Transverse colon (tissue), 4 donors: Measurements from ENCODE around the gene NCAN. TPM values are rescaled to one million over a fixed set of nuclear protein-coding genes. Genes with fewer than 3 reads are reported as not detected.
A peak's percentile ranks its signal among the peaks of the same experiment; 100 is the strongest.

Source experiments
- DNase-seq: peaks from one replicate; pipeline ENCODE4 v3.0.0-alpha.2; 2019
- H3K27ac ChIP-seq, 4 donors: fragments of 200-600 bp; sonication (generic); 2 replicates each; pipeline ENCODE4 v1.5.1; 2016 to 2018; ENCODE audit warnings: inconsistent platforms in 4 of 4
- H3K27me3 ChIP-seq: fragments of 200-600 bp; sonication (generic); 2 replicates; pipeline ENCODE4 v1.5.1; 2017; ENCODE audit warnings: inconsistent platforms
- H3K36me3 ChIP-seq, 4 donors: fragments of 200-600 bp; sonication (generic); 2 replicates each; pipeline ENCODE4 v1.5.1; 2017 to 2019; ENCODE audit warnings: inconsistent platforms in 4 of 4
- H3K4me1 ChIP-seq, 4 donors: fragments of 200-600 bp; sonication (generic); 2 replicates each; pipeline ENCODE4 v1.5.1; 2017 to 2020; ENCODE audit warnings: inconsistent platforms in 4 of 4
- H3K4me3 ChIP-seq, 4 donors: fragments of 200-600 bp; sonication (generic); 1 replicate in 1 of 4; 2 replicates in 3 of 4; pipeline versions ENCODE4 v1.5.1 to v1.6.1; 2017 to 2019; ENCODE audit warnings: inconsistent platforms in 4 of 4
- H3K9me3 ChIP-seq, 2 donors: fragments of 200-600 bp; sonication (generic); 2 replicates each; pipeline ENCODE4 v1.5.1; 2017 to 2019; ENCODE audit warnings: inconsistent platforms in 2 of 2
- CTCF ChIP-seq, 5 experiments: fragments of 200-600 bp in 3 of 5; fragments of 450-650 bp in 2 of 5; sonication (generic) in 3 of 5; IDR thresholded peaks; 1 replicate in 2 of 5; 2 replicates in 3 of 5; pipeline ENCODE4 v1.5.1; 2016 to 2017; ENCODE audit warnings: antibody characterized with exemption in 5 of 5, inconsistent platforms in 3 of 5, mild to moderate bottlenecking in 2 of 5, moderate library complexity in 1 of 5
- EP300 ChIP-seq: sonication (generic); formaldehyde crosslinking; IDR thresholded peaks from one replicate; pipeline ENCODE4 v1.6.1; 2017; ENCODE audit warnings: antibody characterized with exemption, low read depth
- POLR2A ChIP-seq: fragments of 450-650 bp; IDR thresholded peaks from one replicate; pipeline ENCODE4 v1.6.1; 2016; ENCODE audit warnings: antibody characterized with exemption, mild to moderate bottlenecking, moderate library complexity
- POLR2AphosphoS5 ChIP-seq, 3 donors: sonication (generic); formaldehyde crosslinking; IDR thresholded peaks; one replicate each; pipeline ENCODE4 v1.6.1; 2016; ENCODE audit warnings: antibody characterized with exemption in 3 of 3
- WGBS, 2 donors: methylation state at CpG; one replicate each; pipeline ENCODE4 v1.1.5; 2018; ENCODE audit warnings: low coverage in 1 of 2; 5-methylcytosine and 5-hydroxymethylcytosine counted together
- in situ Hi-C, 4 donors: fragments of 200-750 bp; cut with MboI; loops; one replicate each; pipeline versions ENCODE4 v1.15.0 to v1.15.1; 2017; ENCODE audit warnings: low sequenced_read_pairs in 3 of 4, low pct_ligation_motif_present in 1 of 4, low pct_unique_long_range_greater_than_20kb in 1 of 4
- intact Hi-C: fragments of 100-400 bp; cut with DNase I; formaldehyde crosslinking; loops from one replicate; pipeline ENCODE4 v1.15.1; 2023; ENCODE audit warnings: low total_unique reads
- total RNA-seq, 4 donors: library from RNA; depleted of rRNA; stranded (reverse); fragments of >200 nt; gene quantifications; one replicate each; pipeline ENCODE4 v1.1.0, GENCODE V29; 2016

Gene NCAN
- total RNA-seq, 4 donors from 2014 or later = 0.16 TPM; not detected in 3

DNA sequence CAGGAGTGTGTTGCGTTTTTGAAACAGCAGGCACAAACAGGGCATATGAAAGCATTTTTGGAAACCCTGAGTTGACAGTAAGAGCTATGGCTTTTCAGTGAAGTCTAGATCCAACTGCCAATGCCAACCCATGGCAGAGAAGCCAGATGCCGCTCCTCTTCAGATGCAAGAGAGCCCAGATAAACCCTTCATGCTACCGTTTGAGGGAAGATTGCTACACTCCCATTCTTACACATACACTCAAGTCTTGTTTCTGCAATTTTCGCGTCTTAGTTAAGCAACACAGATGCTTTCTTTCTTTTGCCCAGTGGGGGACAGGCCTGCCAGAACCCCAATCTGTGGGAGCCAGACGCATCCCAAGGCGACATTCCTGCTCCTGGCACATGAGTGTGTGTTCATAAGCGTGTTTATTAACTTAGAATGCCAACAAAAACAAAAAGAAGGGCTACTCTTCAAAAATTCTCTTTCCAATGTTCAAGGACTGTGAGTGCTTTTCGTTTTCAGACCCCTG lies 30.2 kb upstream of the NCAN start:
- H3K36me3 ChIP-seq = peaks cover 0 to 21% (median 5%) of the 10 kb centered on the region in 4 donors
- no peak overlapping the region for H3K4me3 ChIP-seq
- H3K27ac ChIP-seq = no peak overlapping the region
- no peak for DNase-seq
- WGBS, 2 donors = 93 to 96% methylated on average over 7 to 9 of the region's 9 CpGs
- intact Hi-C loops (no loop called here), in situ Hi-C loops (loop anchor here in 1 of 4 donors (25.0 kb wide), 1 partner anchor 306 kb away; no protein-coding TSS in a partner anchor)
- H3K27me3 ChIP-seq = no peaks in the 10 kb centered on the region
- no peaks in the 10 kb centered on the region for H3K9me3 ChIP-seq
- H3K4me1 ChIP-seq = no peaks in the 10 kb centered on the region
- no peak for TF ChIP-seq POLR2AphosphoS5 (IDR thresholded peaks at IDR 0.05)
- no peak for TF ChIP-seq EP300
- TF ChIP-seq POLR2A = no peak

DNA sequence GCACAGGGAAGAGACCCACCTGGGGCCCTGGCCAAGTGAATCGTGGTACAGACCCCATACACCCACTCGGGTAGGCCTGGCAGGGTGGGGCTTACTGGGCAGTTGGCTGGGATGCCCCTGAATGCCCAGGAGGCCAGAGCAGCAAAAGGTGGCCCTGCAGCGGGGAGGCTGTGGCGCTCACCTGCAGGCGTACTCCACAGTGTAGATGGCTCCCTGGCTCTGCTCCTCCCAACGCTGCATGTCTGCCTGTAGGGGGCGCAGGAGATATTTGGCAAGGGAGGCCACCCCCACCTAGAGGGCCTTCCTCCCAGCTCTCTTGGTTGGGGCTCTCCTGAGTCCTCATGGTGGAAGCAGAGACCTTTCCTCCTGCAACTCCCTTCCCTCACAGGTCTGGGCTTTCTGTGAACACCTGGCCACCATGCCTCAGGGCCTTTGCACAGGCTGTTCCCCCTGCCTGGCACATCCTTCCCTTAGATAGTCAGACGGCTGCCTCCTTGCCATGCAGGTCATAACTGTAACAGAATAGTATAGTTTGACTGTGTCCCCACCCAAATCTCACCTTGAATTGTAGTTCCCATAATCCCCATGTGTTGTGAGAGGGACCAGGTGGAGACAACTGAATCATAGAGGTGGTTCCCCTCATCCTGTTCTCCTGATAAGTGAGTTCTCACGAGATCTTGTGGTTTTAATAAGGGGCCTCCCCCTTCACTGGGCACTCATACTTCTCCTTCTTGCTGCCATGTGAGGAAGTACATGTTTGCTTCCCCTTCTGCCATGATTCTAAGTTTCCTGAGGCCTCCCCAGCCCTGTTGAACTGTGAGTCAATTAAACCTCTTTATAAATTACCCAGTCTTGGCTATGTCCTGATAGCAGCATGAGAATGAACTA lies 25.7 kb upstream of the NCAN start:
- Histone ChIP-seq H3K27me3 (no peaks in the 10 kb centered on the region), H3K4me3 (no peak overlapping the region), H3K36me3 (peaks cover 0 to 12% (median 2%) of the 10 kb centered on the region in 4 donors), H3K9me3 (no peaks in the 10 kb centered on the region), H3K4me1 (peaks cover 0 to 19% (median 17%) of the 10 kb centered on the region in 4 donors), H3K27ac (no peak overlapping the region)
- in situ Hi-C loops = loop anchor here in 1 of 4 donors (25.0 kb wide), 1 partner anchor 301 kb away; no protein-coding TSS in a partner anchor
- no peak for TF ChIP-seq POLR2AphosphoS5 (IDR thresholded peaks at IDR 0.05)
- TF ChIP-seq CTCF (IDR thresholded peaks at IDR 0.05) = peak; percentile 50 to 66 (median 62)
- no peak for TF ChIP-seq EP300
- intact Hi-C loops = no loop called here
- 66% methylated on average over 4 of the region's 9 CpGs; no CpG with 5 or more reads in 1 of the 2 donors for WGBS, 2 donors
- DNase-seq = peak; percentile 57

DNA sequence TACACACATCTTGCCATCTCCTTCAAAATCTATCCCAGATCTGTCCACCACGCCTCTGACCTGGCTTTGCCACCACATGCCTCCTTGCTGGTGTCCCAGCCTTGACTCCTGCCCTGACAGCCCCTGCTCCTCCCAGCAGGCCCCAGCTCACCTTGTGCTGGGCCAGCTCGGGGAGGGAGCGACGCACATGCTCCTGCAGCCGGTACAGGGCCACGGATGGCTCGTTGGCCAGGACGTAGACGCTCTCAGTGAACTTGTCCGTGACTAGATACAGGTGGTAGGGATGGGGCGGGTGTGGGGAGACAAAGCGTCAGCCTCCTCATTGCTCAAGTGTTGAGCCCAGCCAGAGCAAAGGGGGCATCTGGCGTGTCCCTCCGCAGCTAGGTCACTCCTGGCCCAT lies 25.0 kb upstream of the NCAN start:
- no peak overlapping the region for H3K4me3 ChIP-seq
- intact Hi-C loops = no loop called here
- no peak for DNase-seq
- in situ Hi-C loops = loop anchor here in 1 of 4 donors (25.0 kb wide), 1 partner anchor 301 kb away; no protein-coding TSS in a partner anchor
- no peaks in the 10 kb centered on the region for H3K9me3 ChIP-seq
- WGBS, 2 donors = 92% methylated on average over 14 of the region's 14 CpGs; no CpG with 5 or more reads in 1 of the 2 donors
- no peak for TF ChIP-seq CTCF (IDR thresholded peaks at IDR 0.05)
- no peak for TF ChIP-seq POLR2A
- TF ChIP-seq EP300 = no peak
- no peak for TF ChIP-seq POLR2AphosphoS5 (IDR thresholded peaks at IDR 0.05)
- no peak overlapping the region for H3K27ac ChIP-seq
- H3K4me1 ChIP-seq = peaks cover 0 to 23% (median 22%) of the 10 kb centered on the region in 4 donors
- peaks cover 0 to 6% (median 0%) of the 10 kb centered on the region in 4 donors for H3K36me3 ChIP-seq
- H3K27me3 ChIP-seq = no peaks in the 10 kb centered on the region

GRCh38 chr19:19191768-19192077 lies 20.0 kb upstream of the NCAN start:
- in situ Hi-C loops = loop anchor here in 1 of 4 donors (25.0 kb wide), 1 partner anchor 296 kb away; no protein-coding TSS in a partner anchor
- peaks cover 6 to 48% (median 40%) of the 10 kb centered on the region in 4 donors for H3K4me1 ChIP-seq

More at GRCh38 chr19:19191768-19192077, 20.0 kb upstream of the NCAN start:
- Histone ChIP-seq H3K27me3 (no peaks in the 10 kb centered on the region), H3K4me3 (peak overlapping the region; percentile 72 to 95 (median 91)), H3K27ac (peak overlapping the region; percentile 98 to 100 (median 99)), H3K36me3 (no peaks in the 10 kb centered on the region), H3K9me3 (no peaks in the 10 kb centered on the region)
- intact Hi-C loops = no loop called here
- WGBS, 2 donors = 0% methylated on average over 2 to 16 of the region's 17 CpGs
- DNase-seq = no peak
- TF ChIP-seq EP300 (no peak), CTCF (IDR thresholded peaks at IDR 0.05) (no peak), POLR2AphosphoS5 (IDR thresholded peaks at IDR 0.05) (no peak), POLR2A (no peak)
